ENCODE data around the gene RSPH1. TPM values are rescaled to one million over a fixed set of nuclear protein-coding genes. Genes with fewer than 3 reads are reported as not detected.
A peak's percentile ranks its signal among the peaks of the same experiment; 100 is the strongest.

The RSPH1 gene
- polyA plus RNA-seq, 1 experiment, result not detected

- no peak for DNase-seq (ENCODE audit: low read depth, low spot score)
- Histone ChIP-seq H3K27ac (ENCODE audit: low read depth, low read length) (no peak overlapping the region), H3K27me3 (ENCODE audit: control insufficient read depth, insufficient read depth, low read length) (no peaks in the 10 kb centered on the region), H3K9me3 (ENCODE audit: control insufficient read depth, insufficient read depth, low read length) (peaks cover 4% of the 10 kb centered on the region; the same call in 1 of the 2 replicates), H3K4me3 (ENCODE audit: low read depth, low read length) (no peak overlapping the region)
- POLR2A ChIA-PET, result no interaction called here
- TF ChIP-seq, protein P1, sequence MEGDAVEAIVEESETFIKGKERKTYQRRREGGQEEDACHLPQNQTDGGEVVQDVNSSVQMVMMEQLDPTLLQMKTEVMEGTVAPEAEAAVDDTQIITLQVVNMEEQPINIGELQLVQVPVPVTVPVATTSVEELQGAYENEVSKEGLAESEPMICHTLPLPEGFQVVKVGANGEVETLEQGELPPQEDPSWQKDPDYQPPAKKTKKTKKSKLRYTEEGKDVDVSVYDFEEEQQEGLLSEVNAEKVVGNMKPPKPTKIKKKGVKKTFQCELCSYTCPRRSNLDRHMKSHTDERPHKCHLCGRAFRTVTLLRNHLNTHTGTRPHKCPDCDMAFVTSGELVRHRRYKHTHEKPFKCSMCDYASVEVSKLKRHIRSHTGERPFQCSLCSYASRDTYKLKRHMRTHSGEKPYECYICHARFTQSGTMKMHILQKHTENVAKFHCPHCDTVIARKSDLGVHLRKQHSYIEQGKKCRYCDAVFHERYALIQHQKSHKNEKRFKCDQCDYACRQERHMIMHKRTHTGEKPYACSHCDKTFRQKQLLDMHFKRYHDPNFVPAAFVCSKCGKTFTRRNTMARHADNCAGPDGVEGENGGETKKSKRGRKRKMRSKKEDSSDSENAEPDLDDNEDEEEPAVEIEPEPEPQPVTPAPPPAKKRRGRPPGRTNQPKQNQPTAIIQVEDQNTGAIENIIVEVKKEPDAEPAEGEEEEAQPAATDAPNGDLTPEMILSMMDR (IDR thresholded peaks at IDR 0.05; ENCODE audit: low read depth, low read length), result no peak
- CTCF ChIA-PET, result no interaction called here
Observed at GRCh38 chr21:42500225-42500624, 4.2 kb upstream of the RSPH1 start.

DNA sequence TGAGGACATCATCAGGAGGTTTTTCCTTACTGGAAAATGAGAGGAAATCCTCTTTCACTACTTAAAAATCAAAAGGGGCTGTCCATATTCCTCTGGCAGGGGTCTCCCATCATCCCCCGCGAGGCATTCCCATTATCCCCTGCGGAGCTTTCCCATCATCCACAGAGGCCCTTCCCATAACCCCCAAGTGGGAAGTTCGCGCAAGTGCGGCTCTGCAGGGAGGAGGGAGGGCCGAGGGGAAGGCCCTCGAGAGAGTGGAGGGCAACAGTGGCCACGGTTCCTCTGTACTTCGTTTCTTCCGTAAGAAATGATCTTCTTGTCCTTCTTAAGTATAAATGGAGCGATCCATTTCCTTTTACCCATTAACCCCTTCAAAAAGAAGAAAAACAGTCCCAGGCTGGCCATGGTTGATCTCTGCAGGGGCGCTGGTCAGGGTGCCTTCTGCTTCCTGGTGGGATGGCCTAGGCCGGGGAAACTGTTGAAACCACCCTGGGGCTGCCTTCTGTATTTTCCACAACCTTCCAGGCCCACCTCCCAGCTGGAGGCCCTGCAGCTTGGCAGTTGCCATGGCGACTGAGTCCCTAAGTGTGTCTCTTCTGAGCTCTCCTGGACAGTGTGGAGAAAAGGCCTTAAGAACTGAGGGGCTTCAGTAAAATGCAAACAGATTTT lies 3.6 kb upstream of the RSPH1 start:
- ChIA-PET POLR2A (no interaction called here), CTCF (no interaction called here)
- no peak for DNase-seq (ENCODE audit: low read depth, low spot score)
- TF ChIP-seq, protein P1 (IDR thresholded peaks at IDR 0.05; ENCODE audit: low read depth, low read length), result no peak
- Histone ChIP-seq H3K9me3 (ENCODE audit: control insufficient read depth, insufficient read depth, low read length) (peaks cover 4% of the 10 kb centered on the region; the same call in 1 of the 2 replicates), H3K27ac (ENCODE audit: low read depth, low read length) (no peak overlapping the region), H3K27me3 (ENCODE audit: control insufficient read depth, insufficient read depth, low read length) (no peaks in the 10 kb centered on the region), H3K4me3 (ENCODE audit: low read depth, low read length) (no peak overlapping the region)

DNA sequence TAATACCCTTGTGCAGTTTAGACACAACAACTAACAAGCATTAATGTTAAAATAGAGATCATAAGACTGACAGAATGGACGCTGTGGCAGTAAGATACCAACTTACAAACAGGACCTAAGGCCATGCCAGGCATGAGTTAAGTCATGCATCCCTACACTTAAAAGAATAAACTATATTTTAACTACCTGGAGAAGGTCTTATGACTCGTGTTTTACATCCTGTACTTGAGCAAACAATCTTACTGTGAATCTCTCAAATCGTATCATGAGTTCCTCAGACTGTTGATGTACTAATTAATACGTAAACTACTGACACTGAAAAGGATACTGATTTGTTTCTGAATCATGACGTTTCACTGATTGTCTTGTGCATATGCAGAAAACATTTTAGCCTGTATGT lies 2.0 kb upstream of the RSPH1 start:
- no peak overlapping the region for H3K4me3 ChIP-seq (ENCODE audit: low read depth, low read length)
- peaks cover 4% of the 10 kb centered on the region; the same call in 1 of the 2 replicates for H3K9me3 ChIP-seq (ENCODE audit: control insufficient read depth, insufficient read depth, low read length)
- H3K27me3 ChIP-seq (ENCODE audit: control insufficient read depth, insufficient read depth, low read length), result no peaks in the 10 kb centered on the region
- TF ChIP-seq, protein P1 (IDR thresholded peaks at IDR 0.05; ENCODE audit: low read depth, low read length), result no peak
- ChIA-PET POLR2A (no interaction called here), CTCF (interaction anchor here (1.0 kb wide), 1 partner anchor 239 kb away, joined by 3 read pairs; no protein-coding TSS in a partner anchor)
- no peak for DNase-seq (ENCODE audit: low read depth, low spot score)
- no peak overlapping the region for H3K27ac ChIP-seq (ENCODE audit: low read depth, low read length)

DNA sequence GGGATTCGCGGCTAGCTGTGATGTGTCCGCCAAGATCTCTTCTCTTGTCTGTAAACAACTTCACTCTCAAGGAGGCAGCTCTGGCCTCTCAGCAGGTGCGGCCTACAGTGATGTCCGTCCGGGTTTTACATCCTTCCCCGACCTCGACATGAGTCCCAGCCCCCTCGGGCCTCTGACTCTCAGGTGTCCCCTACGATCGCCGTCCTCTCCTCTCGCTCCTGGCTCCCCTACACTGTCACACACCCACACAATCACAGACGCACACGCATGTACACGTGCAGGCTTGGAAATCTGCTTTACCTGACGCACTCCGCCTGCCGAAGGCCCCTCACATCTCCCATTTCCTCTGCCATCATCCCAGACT lies 797 bp upstream of the RSPH1 start:
- Histone ChIP-seq H3K27me3 (ENCODE audit: control insufficient read depth, insufficient read depth, low read length) (no peaks in the 10 kb centered on the region), H3K4me3 (ENCODE audit: low read depth, low read length) (peak overlapping the region; percentile 68)
- no peak for DNase-seq (ENCODE audit: low read depth, low spot score)

GRCh38 chr21:42495765-42496119 lies 282 bp downstream of the RSPH1 start:
- no peak for DNase-seq (ENCODE audit: low read depth, low spot score)
- POLR2A ChIA-PET, result no interaction called here
- CTCF ChIA-PET, result no interaction called here
- H3K27me3 ChIP-seq (ENCODE audit: control insufficient read depth, insufficient read depth, low read length), result no peaks in the 10 kb centered on the region
- H3K27ac ChIP-seq (ENCODE audit: low read depth, low read length), result no peak overlapping the region
- peak overlapping the region; percentile 68 for H3K4me3 ChIP-seq (ENCODE audit: low read depth, low read length)
- H3K9me3 ChIP-seq (ENCODE audit: control insufficient read depth, insufficient read depth, low read length), result peaks cover 4% of the 10 kb centered on the region; the same call in 1 of the 2 replicates
- TF ChIP-seq, protein P1 (IDR thresholded peaks at IDR 0.05; ENCODE audit: low read depth, low read length), result no peak

More for the DNA sequence above, 797 bp upstream of the RSPH1 start:
- peak overlapping the region; percentile 21 for H3K27ac ChIP-seq (ENCODE audit: low read depth, low read length)
- CTCF ChIA-PET, result interaction anchor here (1.0 kb wide), 1 partner anchor 238 kb away, joined by 3 read pairs; no protein-coding TSS in a partner anchor
- H3K9me3 ChIP-seq (ENCODE audit: control insufficient read depth, insufficient read depth, low read length), result peaks cover 4% of the 10 kb centered on the region; the same call in 1 of the 2 replicates
- TF ChIP-seq, protein P1 (IDR thresholded peaks at IDR 0.05; ENCODE audit: low read depth, low read length), result no peak
- POLR2A ChIA-PET, result no interaction called here
